Ovary (tissue), 9 donors: Measurements from ENCODE around the gene BICRAL. TPM values are rescaled to one million over a fixed set of nuclear protein-coding genes. Genes with fewer than 3 reads are reported as not detected.

Experiments
- DNase-seq, 5 donors: peaks; one replicate each; pipeline ENCODE4 v3.0.0-alpha.2; 2019 to 2020
- H3K27ac ChIP-seq, 2 donors: fragments of 200-600 bp; one replicate each; pipeline versions ENCODE4 v1.5.1 to v1.8.0; 2019 to 2022
- H3K27me3 ChIP-seq: fragments of 200-600 bp; one replicate; pipeline ENCODE4 v1.8.0; 2022
- H3K36me3 ChIP-seq: fragments of 200-600 bp; sonication (generic); one replicate; pipeline ENCODE4 v1.5.1; 2019
- H3K4me1 ChIP-seq: one replicate; pipeline ENCODE4 v1.8.1; 2013; ENCODE audit warnings: mild to moderate bottlenecking, moderate library complexity; ENCODE audit not compliant: insufficient read depth
- H3K4me3 ChIP-seq: fragments of 200-600 bp; sonication (generic); one replicate; pipeline ENCODE4 v1.5.1; 2017
- H3K9me3 ChIP-seq, 2 donors: fragments of 200-600 bp in 1 of 2; sonication (generic) in 1 of 2; one replicate each; pipeline versions ENCODE4 v1.5.1 to v1.8.1; 2013 to 2019; ENCODE audit warnings: mild to moderate bottlenecking in 1 of 2, moderate library complexity in 1 of 2
- EP300 ChIP-seq: sonication (generic); formaldehyde crosslinking; IDR thresholded peaks from one replicate; pipeline ENCODE4 v1.6.1; 2017; ENCODE audit warnings: antibody characterized with exemption
- POLR2A ChIP-seq: fragments of 450-650 bp; IDR thresholded peaks from one replicate; pipeline ENCODE4 v1.6.1; 2017; ENCODE audit warnings: antibody characterized with exemption, mild to moderate bottlenecking, moderate library complexity
- WGBS, 3 donors: extraction: QIAGEN DNeasy Blood & Tissue Kit in 1 of 3; methylation state at CpG; one replicate each; pipeline versions ENCODE4 v1.1.5 to v1.1.7; 2013 to 2017; 5-methylcytosine and 5-hydroxymethylcytosine counted together
- intact Hi-C, 4 donors: fragments of 100-400 bp; cut with DNase I; formaldehyde crosslinking; loops; one replicate each; pipeline versions ENCODE4 v1.11.0 to v1.15.1; 2022 to 2023
- polyA plus RNA-seq, 2 donors: library from polyadenylated mRNA; stranded (reverse); fragments of 200-250 nt in 1 of 2; fragments of 350-450 nt in 1 of 2; fragmentation: Illumina TruSeq in 1 of 2; extraction: RNeasy Lipid Tissue Mini Kit (QIAGEN cat#74804) in 1 of 2; gene quantifications; one replicate each; pipeline ENCODE4 v1.2.3, GENCODE V29; 2013 to 2014
- total RNA-seq, 7 donors: library from RNA; depleted of rRNA in 2 of 7; stranded (reverse); fragments of >200 nt in 2 of 7; fragmentation: NEBNext Ultra II Directional in 3 of 7; extraction: Animal tissue kit (Norgen Biotek cat#: 25700) in 3 of 7; gene quantifications; one replicate each; pipeline versions ENCODE4 v1.1.0 to v1.2.4, GENCODE V29; 2016 to 2023
- TF ChIP-seq, protein P1 (sequence below), 3 donors: fragments of 450-650 bp in 2 of 3; fragments of 200-600 bp in 1 of 3; IDR thresholded peaks; one replicate each; pipeline versions ENCODE4 v1.5.1 to v1.8.0; 2016 to 2022; ENCODE audit warnings: antibody characterized with exemption in 3 of 3, mild to moderate bottlenecking in 1 of 3
- donor health status: DM: no; HTN: no; CAD: no; lungs with moderate emphysema.
- donor health status: DM: no; HTN: no; CAD: no.
- donor health status: Bipolar disorder and iron deficiency.
- donor health status: DM: yes; HTN: yes; CAD: no.
- donor health status: DM: no; HTN: no; CAD: no.
- donor health status: DM: yes; HTN: yes; CAD: no.

The BICRAL gene
- total and polyA plus RNA-seq, 9 donors = 10.5 to 27.1 (median 24.9) TPM

DNA sequence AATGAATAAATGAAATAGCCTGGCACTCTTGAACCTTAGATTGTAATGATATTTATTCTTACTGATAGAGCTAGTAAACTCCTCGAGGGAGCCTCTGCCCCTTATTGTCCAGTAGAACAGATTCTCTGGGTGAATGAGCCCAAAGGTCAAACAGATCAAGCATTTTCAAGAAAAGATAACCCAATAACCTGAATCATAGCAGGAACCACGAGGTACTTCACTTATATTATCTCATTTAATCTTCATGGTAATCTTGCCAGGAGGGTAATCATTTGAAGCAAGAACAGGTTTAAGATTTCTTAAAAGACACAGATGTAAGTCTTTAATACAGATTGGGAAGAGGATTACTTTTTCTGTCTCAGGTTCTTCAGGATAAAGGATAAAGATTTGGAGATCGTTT, 18.9 kb upstream of the BICRAL start:
- no peak overlapping the region for H3K27ac ChIP-seq
- intact Hi-C loops = no loop called here
- 68 to 80% (median 73%) methylated on average over 3 of the region's 3 CpGs for WGBS, 3 donors

DNA sequence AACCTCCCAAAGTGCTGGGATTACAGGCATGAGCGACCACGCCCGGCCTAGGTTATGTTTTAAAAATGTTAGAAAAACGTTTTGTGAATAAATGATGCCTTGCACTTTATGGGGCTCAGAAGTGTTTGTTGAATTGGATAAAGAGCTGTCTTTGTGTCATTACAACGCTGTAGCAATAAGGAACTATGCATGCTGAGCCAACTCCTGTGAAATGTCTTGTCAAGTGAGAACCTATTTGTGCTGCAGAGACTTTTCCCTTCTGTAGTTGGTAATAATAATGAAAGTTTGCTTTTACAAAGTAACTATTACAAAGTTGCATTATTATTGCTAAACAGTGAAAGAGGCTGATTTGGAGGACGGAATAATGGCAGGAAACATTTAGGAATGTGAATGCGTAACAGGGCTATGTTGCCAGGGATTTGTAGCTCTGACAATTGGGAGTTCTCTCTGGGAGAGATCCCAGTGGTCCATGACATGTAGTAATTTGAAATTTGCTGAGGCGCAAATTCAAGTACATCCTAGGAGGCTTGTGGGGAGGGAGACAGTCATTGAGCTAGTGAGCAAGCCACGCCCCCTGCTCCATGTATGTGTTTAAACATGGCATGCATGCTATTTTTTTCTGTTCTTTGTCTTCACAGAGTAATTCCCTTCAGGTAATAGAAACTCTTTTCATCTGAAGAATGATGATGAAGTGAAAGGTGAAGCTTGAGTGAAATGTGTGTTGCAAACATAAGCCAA, 16.8 kb upstream of the BICRAL start:
- no peak for TF ChIP-seq EP300
- no peak for TF ChIP-seq POLR2A
- TF ChIP-seq, protein P1, sequence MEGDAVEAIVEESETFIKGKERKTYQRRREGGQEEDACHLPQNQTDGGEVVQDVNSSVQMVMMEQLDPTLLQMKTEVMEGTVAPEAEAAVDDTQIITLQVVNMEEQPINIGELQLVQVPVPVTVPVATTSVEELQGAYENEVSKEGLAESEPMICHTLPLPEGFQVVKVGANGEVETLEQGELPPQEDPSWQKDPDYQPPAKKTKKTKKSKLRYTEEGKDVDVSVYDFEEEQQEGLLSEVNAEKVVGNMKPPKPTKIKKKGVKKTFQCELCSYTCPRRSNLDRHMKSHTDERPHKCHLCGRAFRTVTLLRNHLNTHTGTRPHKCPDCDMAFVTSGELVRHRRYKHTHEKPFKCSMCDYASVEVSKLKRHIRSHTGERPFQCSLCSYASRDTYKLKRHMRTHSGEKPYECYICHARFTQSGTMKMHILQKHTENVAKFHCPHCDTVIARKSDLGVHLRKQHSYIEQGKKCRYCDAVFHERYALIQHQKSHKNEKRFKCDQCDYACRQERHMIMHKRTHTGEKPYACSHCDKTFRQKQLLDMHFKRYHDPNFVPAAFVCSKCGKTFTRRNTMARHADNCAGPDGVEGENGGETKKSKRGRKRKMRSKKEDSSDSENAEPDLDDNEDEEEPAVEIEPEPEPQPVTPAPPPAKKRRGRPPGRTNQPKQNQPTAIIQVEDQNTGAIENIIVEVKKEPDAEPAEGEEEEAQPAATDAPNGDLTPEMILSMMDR (IDR thresholded peaks at IDR 0.05) = no peak
- intact Hi-C loops = no loop called here
- DNase-seq = no peak
- 90 to 91% (median 91%) methylated on average over 9 of the region's 9 CpGs for WGBS, 3 donors
- H3K27me3 ChIP-seq = no peaks in the 10 kb centered on the region
- no peak overlapping the region for H3K4me3 ChIP-seq
- no peak overlapping the region for H3K27ac ChIP-seq
- no peaks in the 10 kb centered on the region for H3K36me3 ChIP-seq
- H3K9me3 ChIP-seq = no peaks in the 10 kb centered on the region
- peaks cover 2% of the 10 kb centered on the region for H3K4me1 ChIP-seq

More for the DNA sequence above, 18.9 kb upstream of the BICRAL start:
- no peaks in the 10 kb centered on the region for H3K9me3 ChIP-seq
- H3K4me1 ChIP-seq = no peaks in the 10 kb centered on the region
- no peaks in the 10 kb centered on the region for H3K27me3 ChIP-seq
- TF ChIP-seq EP300 (no peak), POLR2A (no peak)
- TF ChIP-seq, protein P1 (IDR thresholded peaks at IDR 0.05) = no peak
- H3K36me3 ChIP-seq = no peaks in the 10 kb centered on the region
- no peak for DNase-seq
- H3K4me3 ChIP-seq = no peak overlapping the region

DNA sequence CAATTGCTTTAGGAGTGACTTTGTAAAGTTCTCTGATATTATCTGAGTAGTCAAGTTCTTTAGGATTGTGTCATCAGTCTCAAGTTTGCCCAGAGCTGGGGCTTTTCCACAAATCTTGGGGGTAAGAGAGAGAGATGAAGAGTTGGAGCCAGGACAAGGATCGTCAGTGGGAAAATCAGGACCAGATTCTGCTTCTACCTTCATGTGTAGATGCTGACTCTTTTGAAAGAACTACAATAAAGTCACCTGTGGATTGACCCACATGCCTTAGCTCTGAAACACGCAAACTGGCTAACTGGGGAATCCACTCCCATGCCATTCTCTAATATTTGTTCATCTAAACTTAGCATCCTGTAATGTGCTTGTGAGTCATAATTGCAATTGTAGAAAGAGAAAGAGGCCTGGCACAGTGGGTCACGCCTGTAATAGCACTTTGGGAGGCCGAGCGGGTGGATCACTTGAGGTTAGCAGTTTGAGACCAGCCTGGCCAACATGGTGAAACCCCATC, 15.6 kb upstream of the BICRAL start:
- H3K4me3 ChIP-seq = no peak overlapping the region
- 94 to 98% (median 95%) methylated on average over 5 of the region's 5 CpGs for WGBS, 3 donors
- H3K36me3 ChIP-seq = no peaks in the 10 kb centered on the region
- H3K4me1 ChIP-seq = peaks cover 6% of the 10 kb centered on the region
- no peak for TF ChIP-seq EP300
- no peak for TF ChIP-seq POLR2A
- TF ChIP-seq, protein P1 (IDR thresholded peaks at IDR 0.05) = no peak
- H3K27ac ChIP-seq = no peak overlapping the region
- no peaks in the 10 kb centered on the region for H3K9me3 ChIP-seq
- intact Hi-C loops = no loop called here
- DNase-seq = no peak
- no peaks in the 10 kb centered on the region for H3K27me3 ChIP-seq

DNA sequence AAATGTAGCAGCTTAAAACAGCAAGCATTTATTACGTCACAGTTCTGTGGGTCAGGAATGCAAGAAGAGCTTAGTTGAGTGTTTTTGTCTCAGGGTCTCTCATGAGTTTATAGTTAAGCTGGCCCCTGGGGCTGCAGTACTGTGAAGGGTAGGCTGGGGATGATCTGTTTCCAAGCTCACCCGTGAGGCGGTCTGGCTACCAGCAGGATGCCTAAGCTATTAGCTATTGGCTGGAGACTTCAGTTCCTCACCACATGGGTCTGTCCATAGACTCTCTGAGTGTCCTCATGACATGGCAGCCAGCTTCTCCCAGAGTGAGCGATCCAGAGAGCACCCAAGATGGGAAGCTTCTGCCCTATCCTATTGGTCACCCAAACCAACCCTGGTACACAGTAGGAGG, 12.8 kb upstream of the BICRAL start:
- 94 to 99% (median 96%) methylated on average over 4 of the region's 4 CpGs for WGBS, 3 donors
- Histone ChIP-seq H3K4me3 (no peak overlapping the region), H3K36me3 (no peaks in the 10 kb centered on the region), H3K27me3 (no peaks in the 10 kb centered on the region), H3K4me1 (peaks cover 6% of the 10 kb centered on the region), H3K9me3 (no peaks in the 10 kb centered on the region), H3K27ac (no peak overlapping the region)
- intact Hi-C loops = no loop called here
- TF ChIP-seq POLR2A (no peak), EP300 (no peak)
- TF ChIP-seq, protein P1 (IDR thresholded peaks at IDR 0.05) = no peak
- DNase-seq = no peak
